Caco-2 (cell line): ENCODE data around the gene CPSF3. TPM values are rescaled to one million over a fixed set of nuclear protein-coding genes. Genes with fewer than 3 reads are reported as not detected.

Experiments used
- BruUV-seq: library from RNA; stranded (reverse); fragments of 400-500 nt; replicated peaks from 2 replicates; lab custom pipeline; 2021; lab: Mats Ljungman, UMichigan
- CTCF ChIA-PET: fragments of 300-600 bp; sonication (Branson Sonifier 250); formaldehyde crosslinking; loops from one replicate; lab custom pipeline; 2022; ENCODE audit warnings: antibody characterized with exemption; lab: Charles Lee
- POLR2A ChIA-PET: fragments of 300-600 bp; sonication (Branson Sonifier 250); formaldehyde crosslinking; loops from one replicate; lab custom pipeline; 2022; ENCODE audit warnings: antibody characterized with exemption; lab: Charles Lee
- DNase-seq, 2 experiments: peaks; one replicate each; pipeline versions ENCODE4 v3.0.0 to v3.0.0-alpha.2; 2020 to 2022
- H3K27me3 ChIP-seq: replicated peaks from 2 replicates; pipeline ENCODE4 v1.6.0; 2011; ENCODE audit warnings: low read length; ENCODE audit not compliant: control insufficient read depth, insufficient read depth
- H3K36me3 ChIP-seq: 2 replicates; pipeline ENCODE4 v1.5.1; 2011; ENCODE audit warnings: low read length; ENCODE audit not compliant: control insufficient read depth, insufficient read depth
- H3K4me1 ChIP-seq: fragments of 250-450 bp; sonication (Bioruptor Pico); 2 replicates; pipeline ENCODE4 v1.5.1; 2020; ENCODE audit warnings: mild to moderate bottlenecking
- H3K4me3 ChIP-seq: 2 replicates; pipeline ENCODE4 v1.5.1; 2011; ENCODE audit warnings: low read depth, mild to moderate bottlenecking, control low read depth, low read length
- H3K9me3 ChIP-seq: fragments of 250-450 bp; sonication (Bioruptor Pico); 2 replicates; pipeline ENCODE4 v1.5.1; 2020; ENCODE audit warnings: mild to moderate bottlenecking, moderate library complexity
- H3K27ac Mint-ChIP-seq: one replicate; pipeline ENCODE4 v1.8.0; 2022; ENCODE audit warnings: mixed read lengths; ENCODE audit not compliant: unreplicated experiment
- H3K27me3 Mint-ChIP-seq: one replicate; pipeline ENCODE4 v1.8.0; 2022; ENCODE audit warnings: mixed read lengths; ENCODE audit not compliant: insufficient read depth, unreplicated experiment
- H3K36me3 Mint-ChIP-seq: one replicate; pipeline ENCODE4 v1.8.0; 2022; ENCODE audit warnings: mild to moderate bottlenecking, mixed read lengths; ENCODE audit not compliant: insufficient read depth, unreplicated experiment
- H3K4me1 Mint-ChIP-seq: one replicate; pipeline ENCODE4 v1.8.0; 2022; ENCODE audit warnings: low read depth, mixed read lengths; ENCODE audit not compliant: unreplicated experiment
- H3K4me3 Mint-ChIP-seq: one replicate; pipeline ENCODE4 v1.8.0; 2022; ENCODE audit warnings: mild to moderate bottlenecking, moderate library complexity, mixed read lengths; ENCODE audit not compliant: unreplicated experiment
- H3K9me3 Mint-ChIP-seq: one replicate; pipeline ENCODE4 v1.8.0; 2022; ENCODE audit warnings: mixed read lengths; ENCODE audit not compliant: unreplicated experiment
- CTCF ChIP-seq, 2 experiments: fragments of 200-600 bp in 1 of 2; IDR thresholded peaks; 1 replicate in 1 of 2; 2 replicates in 1 of 2; pipeline versions ENCODE4 v1.5.1 to v1.8.0; 2011 to 2022; ENCODE audit warnings: antibody characterized with exemption in 1 of 2, control low read depth in 1 of 2, inconsistent platforms in 1 of 2, low read depth in 1 of 2, low read length in 1 of 2, mild to moderate bottlenecking in 1 of 2, moderate library complexity in 1 of 2; ENCODE audit not compliant: insufficient read depth in 1 of 2, severe bottlenecking in 1 of 2, unreplicated experiment in 1 of 2
- intact Hi-C: fragments of 100-400 bp; cut with micrococcal nuclease; formaldehyde crosslinking; loops from one replicate; pipeline ENCODE4 v1.10.0; 2022; ENCODE audit not compliant: unreplicated experiment
- total RNA-seq: library from RNA; stranded (reverse); gene quantifications from 2 replicates; pipeline ENCODE4 v1.2.3, GENCODE V29; 2022

The CPSF3 gene
- total RNA-seq, 1 experiment from 2014 or later: 95.0 TPM

GRCh38 chr2:9462886-9463697 lies 39.6 kb downstream of the CPSF3 start:
- H3K4me1 Mint-ChIP-seq: no peaks in the 10 kb centered on the region
- peaks cover 47% of the 10 kb centered on the region for H3K36me3 Mint-ChIP-seq
- H3K9me3 ChIP-seq: no peaks in the 10 kb centered on the region
- POLR2A ChIA-PET: no interaction called here
- peak overlapping the region; percentile 65 for H3K27ac Mint-ChIP-seq
- no TSS peak for BruUV-seq
- H3K27me3 ChIP-seq: no peaks in the 10 kb centered on the region
- no peak for TF ChIP-seq CTCF (IDR thresholded peaks at IDR 0.05; ENCODE audit: insufficient read depth in 1 of 2, low read depth in 1 of 2, low read length in 1 of 2, severe bottlenecking in 1 of 2, unreplicated experiment in 1 of 2)
- CTCF ChIA-PET: no interaction called here
- no peak for DNase-seq
- no peaks in the 10 kb centered on the region for H3K4me1 ChIP-seq
- H3K4me3 ChIP-seq: no peak overlapping the region
- no peaks in the 10 kb centered on the region for H3K27me3 Mint-ChIP-seq
- H3K9me3 Mint-ChIP-seq: no peaks in the 10 kb centered on the region
- intact Hi-C loops: no loop called here
- no peak overlapping the region for H3K4me3 Mint-ChIP-seq
- H3K36me3 ChIP-seq: no peaks in the 10 kb centered on the region; the same call in 1 of the 2 replicates

GRCh38 chr2:9463698-9464034 lies 40.2 kb downstream of the CPSF3 start:
- TF ChIP-seq CTCF (IDR thresholded peaks at IDR 0.05; ENCODE audit: insufficient read depth in 1 of 2, low read depth in 1 of 2, low read length in 1 of 2, severe bottlenecking in 1 of 2, unreplicated experiment in 1 of 2): no peak
- no peaks in the 10 kb centered on the region for H3K27me3 ChIP-seq
- H3K36me3 ChIP-seq: no peaks in the 10 kb centered on the region; the same call in 1 of the 2 replicates
- H3K9me3 ChIP-seq: no peaks in the 10 kb centered on the region
- Mint-ChIP-seq H3K27me3 (no peaks in the 10 kb centered on the region), H3K36me3 (peaks cover 43% of the 10 kb centered on the region), H3K27ac (no peak overlapping the region), H3K4me3 (no peak overlapping the region), H3K9me3 (no peaks in the 10 kb centered on the region), H3K4me1 (no peaks in the 10 kb centered on the region)
- no TSS peak for BruUV-seq
- POLR2A ChIA-PET: no interaction called here
- CTCF ChIA-PET: no interaction called here
- intact Hi-C loops: no loop called here
- no peaks in the 10 kb centered on the region for H3K4me1 ChIP-seq
- DNase-seq: no peak
- H3K4me3 ChIP-seq: no peak overlapping the region

- DNase-seq: no peak
- no peak overlapping the region for H3K4me3 ChIP-seq
- BruUV-seq: no TSS peak
- no peaks in the 10 kb centered on the region for H3K9me3 ChIP-seq
- no peaks in the 10 kb centered on the region for H3K4me1 ChIP-seq
- Mint-ChIP-seq H3K4me3 (no peak overlapping the region), H3K4me1 (no peaks in the 10 kb centered on the region), H3K36me3 (peaks cover 44% of the 10 kb centered on the region), H3K27ac (no peak overlapping the region), H3K9me3 (no peaks in the 10 kb centered on the region), H3K27me3 (no peaks in the 10 kb centered on the region)
- H3K36me3 ChIP-seq: no peaks in the 10 kb centered on the region; the same call in 1 of the 2 replicates
- no peaks in the 10 kb centered on the region for H3K27me3 ChIP-seq
- intact Hi-C loops: no loop called here
- CTCF ChIA-PET: interaction anchor here (0.7 kb wide), 1 partner anchor 10 kb away, joined by 3 read pairs; no protein-coding TSS in a partner anchor
- no peak for TF ChIP-seq CTCF (IDR thresholded peaks at IDR 0.05; ENCODE audit: insufficient read depth in 1 of 2, low read depth in 1 of 2, low read length in 1 of 2, severe bottlenecking in 1 of 2, unreplicated experiment in 1 of 2)
- POLR2A ChIA-PET: no interaction called here
Measured at GRCh38 chr2:9465170-9465569, 41.7 kb downstream of the CPSF3 start.
